ENCODE data around the gene SH3RF1.

GRCh38 chr4:169275180-169275579 is 4.4 kb upstream of the SH3RF1 start:
- TF ChIP-seq EZH2phosphoT487 (IDR thresholded peaks at IDR 0.05) (no peak), CTCF (IDR thresholded peaks at IDR 0.05) (no peak)

Data from neural progenitor cell (in vitro differentiated cells).